ENCODE data around the gene RNF123.
A peak's percentile ranks its signal among the peaks of the same experiment; 100 is the strongest.

RNF123 gene

DNA sequence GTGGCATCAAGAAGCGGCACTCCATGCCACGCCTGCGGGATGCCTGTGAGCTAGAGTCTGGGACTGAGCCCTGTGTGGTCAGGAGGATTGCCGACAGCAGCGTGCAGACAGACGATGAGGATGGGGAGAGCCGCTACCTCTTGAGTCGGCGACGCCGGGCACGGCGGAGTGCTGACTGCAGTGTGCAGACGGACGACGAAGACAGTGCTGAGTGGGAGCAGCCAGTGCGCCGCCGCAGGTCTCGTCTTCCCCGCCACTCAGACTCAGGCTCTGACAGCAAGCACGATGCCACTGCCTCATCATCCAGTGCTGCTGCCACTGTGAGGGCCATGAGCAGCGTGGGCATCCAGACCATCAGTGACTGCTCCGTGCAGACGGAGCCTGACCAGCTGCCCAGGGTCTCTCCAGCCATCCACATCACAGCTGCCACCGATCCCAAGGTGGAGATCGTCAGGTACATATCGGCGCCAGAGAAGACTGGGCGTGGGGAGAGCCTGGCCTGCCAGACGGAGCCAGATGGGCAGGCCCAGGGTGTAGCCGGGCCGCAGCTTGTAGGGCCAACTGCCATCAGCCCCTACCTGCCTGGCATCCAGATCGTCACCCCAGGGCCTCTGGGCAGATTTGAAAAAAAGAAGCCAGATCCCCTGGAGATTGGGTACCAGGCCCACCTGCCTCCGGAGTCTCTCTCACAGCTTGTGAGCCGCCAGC, 32.0 kb upstream of the RNF123 start:
- intact Hi-C loops (cut with DNase I): no loop called here

DNA sequence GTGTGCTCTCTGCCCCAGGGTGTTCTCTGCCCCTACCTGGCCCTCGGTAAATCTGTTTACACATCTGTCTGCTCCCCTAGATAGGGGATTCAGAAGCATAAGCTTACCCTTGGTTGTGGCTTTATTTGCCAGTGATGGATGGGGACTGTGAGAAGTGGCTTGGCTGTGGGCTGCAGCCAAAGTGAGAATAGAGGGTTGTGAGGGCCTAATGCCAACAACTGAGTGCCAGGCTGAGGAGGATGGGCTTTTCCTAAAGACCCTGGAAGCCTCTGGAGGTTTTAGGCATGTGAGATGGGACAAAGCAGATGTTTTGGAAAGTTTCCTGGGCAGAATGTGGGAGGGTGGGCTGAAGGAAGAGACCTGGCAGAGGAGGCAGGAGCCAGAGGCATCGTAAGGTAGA, 30.6 kb upstream of the RNF123 start:
- intact Hi-C loops (cut with DNase I): no loop called here
- DNase-seq: no peak

More for the DNA sequence above, 32.0 kb upstream of the RNF123 start:
- peak in 5 of 10 donors; percentile 42 to 92 (median 87) for DNase-seq

GRCh38 chr3:49659756-49660155, 29.6 kb upstream of the RNF123 start:
- intact Hi-C loops (cut with DNase I): no loop called here
- DNase-seq: no peak

GRCh38 chr3:49661281-49661680, 28.1 kb upstream of the RNF123 start:
- no peak for DNase-seq
- intact Hi-C loops (cut with DNase I): no loop called here

- no peak for DNase-seq
- intact Hi-C loops (cut with DNase I): no loop called here
These were observed 27.3 kb upstream of the RNF123 start for GRCh38 chr3:49662021-49662420.

GRCh38 chr3:49662720-49663413, 26.5 kb upstream of the RNF123 start:
- DNase-seq: no peak
- intact Hi-C loops (cut with DNase I): no loop called here

GRCh38 chr3:49663831-49664230, 25.5 kb upstream of the RNF123 start:
- intact Hi-C loops (cut with DNase I): no loop called here

DNA sequence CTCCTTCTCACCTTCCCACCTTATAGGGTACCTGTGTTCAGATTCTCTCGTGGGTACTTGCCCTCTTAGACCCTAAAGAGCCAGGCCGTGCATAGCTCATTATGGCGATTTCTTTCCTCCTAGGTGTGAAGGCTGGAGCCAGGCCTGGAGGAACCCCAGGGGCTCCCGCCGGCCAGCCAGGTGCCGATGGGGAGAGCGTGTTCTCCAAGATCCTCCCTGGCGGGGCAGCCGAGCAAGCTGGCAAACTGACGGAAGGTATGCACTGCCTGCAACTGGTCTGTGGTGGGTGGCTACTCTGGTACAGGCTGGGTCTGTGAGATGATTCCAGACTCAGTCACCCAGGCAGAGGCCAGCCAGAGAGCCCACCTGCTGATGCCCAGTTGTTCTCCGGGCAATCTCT, 25.1 kb upstream of the RNF123 start:
- intact Hi-C loops (cut with DNase I): no loop called here
- DNase-seq: no peak

More at GRCh38 chr3:49663831-49664230, 25.5 kb upstream of the RNF123 start:
- DNase-seq: no peak

DNA sequence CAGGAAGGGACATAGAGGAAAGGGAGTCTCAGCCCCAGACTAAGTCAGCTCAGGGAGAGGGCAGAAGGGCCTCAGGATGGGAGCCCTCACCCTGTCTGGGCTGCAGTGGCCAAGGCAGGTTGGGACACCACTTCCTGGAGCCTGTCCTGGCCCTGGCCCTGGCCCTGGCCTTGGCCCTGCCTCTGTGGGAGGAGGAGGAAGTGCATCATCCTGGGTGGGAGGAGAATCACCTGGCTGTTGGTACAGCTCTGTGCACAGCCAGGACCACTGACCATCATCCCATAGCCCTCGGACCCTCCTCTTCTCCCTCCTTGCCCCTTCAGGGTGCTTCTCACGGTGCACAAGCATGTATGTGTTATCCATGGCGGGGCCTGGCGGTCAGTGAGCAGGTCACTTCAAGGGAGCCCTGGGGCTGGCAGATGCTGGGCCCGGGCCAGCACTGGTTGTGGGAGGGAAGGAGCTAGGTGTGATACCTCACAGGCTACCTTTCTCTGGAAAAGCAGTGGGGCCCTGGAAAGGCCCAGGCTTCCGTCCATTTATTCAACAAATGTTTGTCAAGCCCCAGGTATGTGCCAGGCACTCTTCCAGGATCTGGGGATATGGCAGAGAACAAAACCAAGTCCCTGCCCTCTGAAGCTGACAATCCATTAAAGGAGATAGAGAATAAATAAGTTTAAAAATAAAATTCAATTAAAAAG, 23.4 kb upstream of the RNF123 start:
- no peak for DNase-seq
- intact Hi-C loops (cut with DNase I): no loop called here

DNA sequence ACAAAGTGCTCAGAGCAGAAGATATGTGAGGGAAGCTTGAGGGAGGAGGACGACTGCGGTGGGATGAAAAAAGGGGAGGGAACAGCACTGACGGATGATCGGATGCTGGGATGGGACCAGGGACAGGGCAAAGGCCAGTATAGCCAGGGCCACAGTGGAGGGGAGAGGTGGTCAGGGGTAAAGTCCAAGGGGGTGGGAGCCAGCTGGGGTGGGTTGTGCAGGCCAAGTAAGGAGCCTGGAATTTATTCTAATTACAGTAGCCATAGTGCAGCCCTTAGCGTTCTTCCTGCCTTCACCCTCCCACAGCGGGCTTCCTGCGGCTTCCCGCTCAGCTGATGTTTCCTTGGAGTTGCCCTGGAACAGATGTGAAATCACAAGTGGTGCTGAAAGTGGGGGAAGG, 22.8 kb upstream of the RNF123 start:
- intact Hi-C loops (cut with DNase I): no loop called here
- no peak for DNase-seq

- DNase-seq: peak in 6 of 10 donors; percentile 30 to 91 (median 68)
- intact Hi-C loops (cut with DNase I): no loop called here
These were observed 21.5 kb upstream of the RNF123 start for GRCh38 chr3:49667701-49668413.

GRCh38 chr3:49668414-49668797, 21.0 kb upstream of the RNF123 start:
- intact Hi-C loops (cut with DNase I): no loop called here
- DNase-seq: no peak

GRCh38 chr3:49668861-49669260, 20.5 kb upstream of the RNF123 start:
- intact Hi-C loops (cut with DNase I): no loop called here
- no peak for DNase-seq

DNA sequence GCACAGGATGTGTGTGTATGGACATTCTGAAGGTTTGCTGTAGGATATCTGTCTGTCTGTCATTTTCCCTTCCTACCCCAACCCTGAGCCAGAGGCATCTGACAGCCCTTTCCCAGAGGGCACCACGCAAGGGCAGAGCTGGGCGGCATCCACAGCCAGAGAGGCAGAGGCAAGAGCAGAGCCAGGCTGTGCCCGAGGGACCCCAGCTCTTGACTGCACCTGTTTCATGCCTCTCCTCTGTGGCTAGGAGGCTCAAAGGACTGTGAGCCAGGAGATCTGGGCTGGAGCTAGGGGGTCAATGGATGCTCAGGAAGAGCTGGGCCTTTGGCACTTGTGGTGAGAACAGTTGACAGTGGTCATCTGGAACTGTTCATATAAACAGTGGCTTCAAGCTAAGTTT, 20.0 kb upstream of the RNF123 start:
- intact Hi-C loops (cut with DNase I): no loop called here
- DNase-seq: peak in 1 of 10 donors; percentile 61

- DNase-seq: peak in 1 of 10 donors; percentile 4
- intact Hi-C loops (cut with DNase I): loop anchor here (1.0 kb wide), 1 partner anchor 132 kb away; no protein-coding TSS in a partner anchor
These were observed 18.4 kb upstream of the RNF123 start for GRCh38 chr3:49670940-49671290.

- intact Hi-C loops (cut with DNase I): loop anchor here (1.0 kb wide), 1 partner anchor 132 kb away; no protein-coding TSS in a partner anchor
- peak; percentile 47 to 93 (median 68) for DNase-seq
These were observed 17.8 kb upstream of the RNF123 start for GRCh38 chr3:49671291-49672288.

- peak in 1 of 10 donors; percentile 64 for DNase-seq
- intact Hi-C loops (cut with DNase I): no loop called here
These were observed 16.1 kb upstream of the RNF123 start for GRCh38 chr3:49673121-49673714.

GRCh38 chr3:49673715-49674496, 15.5 kb upstream of the RNF123 start, which contains the start of gene APEH:
Gene APEH (plus strand): TSS chr3:49674351. CDS start chr3:49674402, 51 bp downstream.
- intact Hi-C loops (cut with DNase I): no loop called here
- peak; percentile 79 to 99 (median 92) for DNase-seq
